K562 (cell line): Measurements from ENCODE around the gene FAM53B. TPM values are rescaled to one million over a fixed set of nuclear protein-coding genes. Genes with fewer than 3 reads are reported as not detected.

Experiments
- ATAC-seq: fragments of 200-7000 bp; cut with Tn5 transposase; 3 replicates; pipeline ENCODE4 v1.9.1; 2020; ENCODE audit warnings: moderate library complexity
- BruUV-seq: library from RNA; stranded (reverse); fragments of 400-500 nt; replicated peaks from 2 replicates; lab custom pipeline; 2021; lab: Mats Ljungman, UMichigan
- CTCF ChIA-PET: fragments of 300-600 bp; formaldehyde crosslinking; extraction: SDS; loops from one replicate; lab custom pipeline; 2021; ENCODE audit warnings: low intra/inter-chr PET ratio; lab: Yijun Ruan, JAX
- POLR2A ChIA-PET: fragments of 300-600, 350-650 bp; sonication (Branson Sonifier 250); formaldehyde crosslinking; extraction: SDS; loops from one replicate; lab custom pipeline; 2021; ENCODE audit warnings: antibody characterized with exemption, inconsistent platforms; lab: Yijun Ruan, JAX
- DNase-seq, 4 experiments: peaks; one replicate each; pipeline versions ENCODE4 v3.0.0 to v3.0.0-alpha.2; 2011 to 2018; ENCODE audit warnings: low spot score in 3 of 4, mixed read lengths in 3 of 4; ENCODE audit errors: extremely low read depth in 1 of 4
- FAIRE-seq: peaks from 2 replicates; lab custom pipeline; 2011; peaks lifted over from hg19 to GRCh38; lab: Jason Lieb, UNC
- H2AFZ ChIP-seq: 2 replicates; pipeline ENCODE4 v1.6.0; 2011; ENCODE audit warnings: low read depth, low read length, control low read depth, inconsistent platforms
- H3K27ac ChIP-seq: fragments of 200-600 bp; 3 replicates; pipeline ENCODE4 v1.8.0; 2011; ENCODE audit warnings: low read depth, mild to moderate bottlenecking, control low read depth, inconsistent platforms, low read length, moderate library complexity, mixed read lengths; ENCODE audit errors: extremely low read depth
- H3K27me3 ChIP-seq, 2 experiments: fragments of 300-600 bp in 1 of 2; 2 replicates in 1 of 2; 3 replicates in 1 of 2; pipeline versions ENCODE4 v1.6.0 to v1.8.0; 2011; ENCODE audit warnings: inconsistent platforms in 2 of 2, low read length in 2 of 2, mild to moderate bottlenecking in 1 of 2, mixed read lengths in 1 of 2, moderate library complexity in 1 of 2; ENCODE audit not compliant: control insufficient read depth in 2 of 2, insufficient read depth in 2 of 2
- H3K36me3 ChIP-seq: fragments of 300-600 bp; 3 replicates; pipeline ENCODE4 v1.8.0; 2011; ENCODE audit warnings: mild to moderate bottlenecking, low read length, inconsistent platforms; ENCODE audit not compliant: control insufficient read depth, insufficient read depth
- H3K4me1 ChIP-seq, 2 experiments: fragments of 200-600 bp in 1 of 2; replicated peaks in 1 of 2; 2 replicates in 1 of 2; 3 replicates in 1 of 2; pipeline versions ENCODE4 v1.5.1 to v1.8.0; 2011; ENCODE audit warnings: inconsistent platforms in 2 of 2, low read length in 2 of 2, mild to moderate bottlenecking in 1 of 2, mixed read lengths in 1 of 2, moderate library complexity in 1 of 2; ENCODE audit not compliant: control insufficient read depth in 2 of 2, insufficient read depth in 2 of 2
- H3K4me2 ChIP-seq: 2 replicates; pipeline ENCODE4 v1.6.1; 2011; ENCODE audit warnings: low read length, control low read depth, inconsistent platforms, mixed read lengths; ENCODE audit not compliant: insufficient read depth
- H3K4me3 ChIP-seq: fragments of 200-600 bp; sonication (generic), shearing (Covaris generic); 2 replicates; pipeline ENCODE4 v1.5.1; 2016; ENCODE audit warnings: control low read depth, inconsistent platforms
- H3K79me2 ChIP-seq: fragments of 200-600 bp; 3 replicates; pipeline ENCODE4 v1.8.0; 2011; ENCODE audit warnings: low read length, inconsistent platforms; ENCODE audit not compliant: control insufficient read depth, insufficient read depth
- H3K9ac ChIP-seq, 2 experiments: 2 replicates each; pipeline versions ENCODE4 v1.6.0 to v1.6.1; 2011; ENCODE audit warnings: low read depth in 2 of 2, low read length in 2 of 2, control low read depth in 1 of 2, inconsistent platforms in 1 of 2, mild to moderate bottlenecking in 1 of 2, mixed read lengths in 1 of 2; ENCODE audit not compliant: insufficient read depth in 1 of 2
- H3K9me1 ChIP-seq: one replicate; pipeline ENCODE4 v1.6.0; 2011; ENCODE audit warnings: inconsistent platforms, mild to moderate bottlenecking, low read length, moderate library complexity; ENCODE audit not compliant: control insufficient read depth, insufficient read depth
- H3K9me3 ChIP-seq: replicated peaks from 2 replicates; pipeline ENCODE4 v1.5.1; 2011; ENCODE audit warnings: low read depth, low read length, inconsistent platforms; ENCODE audit not compliant: control insufficient read depth, insufficient read depth
- H4K20me1 ChIP-seq: replicated peaks from 2 replicates; pipeline ENCODE4 v1.6.1; 2011; ENCODE audit warnings: low read length, inconsistent platforms, mixed read lengths; ENCODE audit not compliant: control insufficient read depth, insufficient read depth
- ATF2 ChIP-seq: sonication (generic); formaldehyde crosslinking; IDR thresholded peaks from 2 replicates; pipeline ENCODE4 v1.8.1; 2022; ENCODE audit warnings: missing genetic modification reagents
- BCOR ChIP-seq: fragments of 450-650 bp; IDR thresholded peaks from 2 replicates; pipeline ENCODE4 v1.6.1; 2016
- MYC ChIP-seq, 2 experiments: fragments of 250-450 bp in 1 of 2; sonication (Bioruptor Pico) in 1 of 2; IDR thresholded peaks; 2 replicates each; pipeline versions ENCODE4 v1.5.1 to v1.6.1; 2012 to 2021; ENCODE audit warnings: low read depth in 2 of 2, borderline replicate concordance in 1 of 2, improper control_type of control experiment in 1 of 2, low read length in 1 of 2, mild to moderate bottlenecking in 1 of 2, moderate library complexity in 1 of 2
- RBM25 ChIP-seq: fragments of 200-400 bp; formaldehyde crosslinking; IDR thresholded peaks from 2 replicates; pipeline ENCODE4 v1.6.1; 2018; ENCODE audit warnings: low read length, low read depth, moderate library complexity; ENCODE audit not compliant: severe bottlenecking
- YBX1 ChIP-seq: fragments of 450-650 bp; IDR thresholded peaks from 2 replicates; pipeline ENCODE4 v1.7.1; 2016; ENCODE audit warnings: mild to moderate bottlenecking
- ZNF584 ChIP-seq: fragments of 200-800 bp; sonication (Bioruptor generic); IDR thresholded peaks from 2 replicates; pipeline ENCODE4 v1.6.1; 2016; ENCODE audit warnings: low read depth, mild to moderate bottlenecking, missing genetic modification characterization, missing compliant biosample characterization
- WGBS: fragments of 100-300 bp; shearing (Covaris generic); methylation state at CpG from one replicate; pipeline ENCODE4 v1.1.6; 2016; ENCODE audit warnings: low coverage, mixed read lengths; ENCODE audit not compliant: insufficient coverage; ENCODE audit errors: missing lambda C conversion rate; 5-methylcytosine and 5-hydroxymethylcytosine counted together
- in situ Hi-C: fragments of 300-500 bp; cut with MboI; formaldehyde crosslinking; loops from 4 replicates; pipeline ENCODE4 v1.15.0; 2018; ENCODE audit warnings: inconsistent platforms, mixed read lengths
- intact Hi-C: fragments of 100-400 bp; cut with micrococcal nuclease; formaldehyde crosslinking; loops from 2 replicates; pipeline ENCODE4 v1.14.2; 2022
- polyA plus RNA-seq, 8 experiments: library from polyadenylated mRNA; depleted of rRNA in 4 of 8; stranded (reverse) in 5 of 8; unstranded in 3 of 8; fragments of >200 nt; fragmentation: Nextera tagmentation in 2 of 8; fragmentation: Illumina TruSeq in 1 of 8; extraction: Ambion mirVana in 2 of 8; extraction: Trizol in 1 of 8; gene quantifications; 2 replicates each; pipeline versions ENCODE4 v1.2.1 to v1.2.3, GENCODE V29; 2011 to 2014; ENCODE audit warnings: inconsistent platforms in 1 of 8, missing spikeins in 1 of 8
- total RNA-seq, 7 experiments: library from RNA; depleted of rRNA in 6 of 7; stranded (reverse); fragments of >200 nt in 6 of 7; fragmentation: Illumina TruSeq in 2 of 7; extraction: Trizol in 2 of 7; gene quantifications; 2 replicates each; pipeline versions ENCODE4 v1.2.1 to v1.2.3, GENCODE V29; 2011 to 2021; ENCODE audit warnings: low replicate concordance in 1 of 7

The FAM53B gene
- total and polyA plus RNA-seq, 9 of the 15 experiments (the other 6 are each of a cell fraction or from before 2014, with no cell fraction given), result 0.03 to 16.5 (median 5.0) TPM

- POLR2A ChIA-PET, result interaction anchor here (0.6 to 1.3 kb wide), 2 partner anchors 10 to 42 kb away, joined by 4 read pairs; no protein-coding TSS in a partner anchor
- no peak overlapping the region for H3K4me2 ChIP-seq
- intact Hi-C loops, result no loop called here
- H3K36me3 ChIP-seq, result peaks cover 10% of the 10 kb centered on the region; the same call in 2 of the 3 replicates
- H3K79me2 ChIP-seq, result peaks cover 45% of the 10 kb centered on the region
- peaks cover 17 to 29% of the 10 kb centered on the region in 2 experiments; a peak in 4 of 5 replicates for H3K4me1 ChIP-seq
- no peak overlapping the region for H3K9ac ChIP-seq
- peak; percentile 37; the same call in 1 of the 2 replicates for TF ChIP-seq BCOR
- no peak for TF ChIP-seq ATF2
- TF ChIP-seq RBM25, result peak; percentile 55
- TF ChIP-seq MYC (IDR thresholded peaks at IDR 0.05; ENCODE audit: low read depth, low read length), result no peak
- no peak for TF ChIP-seq MYC (CRISPR knock-in tag; IDR thresholded peaks at IDR 0.05; ENCODE audit: borderline replicate concordance, low read depth)
- TF ChIP-seq ZNF584 (CRISPR knock-in tag), result no peak
- no peak for TF ChIP-seq YBX1
- TF ChIP-seq, all 486 proteins: peak for 2
- CTCF ChIA-PET, result no interaction called here
- ATAC-seq, result no peak
- in situ Hi-C loops, result no loop called here
- no peak for DNase-seq
- Histone ChIP-seq H3K9me1 (no peaks in the 10 kb centered on the region), H3K9me3 (no peaks in the 10 kb centered on the region), H3K27ac (no peak overlapping the region), H4K20me1 (peaks cover 4% of the 10 kb centered on the region; the same call in 1 of the 2 replicates), H3K27me3 (no peaks in the 10 kb centered on the region), H3K4me3 (no peak overlapping the region), H2AFZ (no peak overlapping the region)
- whole genome bisulfite sequencing, result 62% methylated on average over 4 of the region's 5 CpGs
- BruUV-seq, result no TSS peak
- no peak for FAIRE-seq
Measured at GRCh38 chr10:124712704-124713407, 31.3 kb downstream of the FAM53B start.
